HepG2 (cell line): ENCODE results near the gene RAB40C. TPM values are rescaled to one million over a fixed set of nuclear protein-coding genes. Genes with fewer than 3 reads are reported as not detected.
A peak's percentile ranks its signal among the peaks of the same experiment; 100 is the strongest.

Experiments used
- AKAP8 ChIP-seq: sonication (generic); formaldehyde crosslinking; IDR thresholded peaks from 2 replicates; pipeline ENCODE4 v1.5.1; 2020; ENCODE audit warnings: mild to moderate bottlenecking, missing genetic modification reagents
- ARID4A ChIP-seq: sonication (generic); formaldehyde crosslinking; IDR thresholded peaks from 2 replicates; pipeline ENCODE4 v1.5.0; 2020; ENCODE audit warnings: mild to moderate bottlenecking, missing genetic modification reagents, borderline replicate concordance
- BHLHE40 ChIP-seq: IDR thresholded peaks from 2 replicates; pipeline ENCODE4 v1.6.1; 2011; ENCODE audit warnings: low read length, improper control_type of control experiment
- CENPX ChIP-seq: sonication (generic); formaldehyde crosslinking; IDR thresholded peaks from 2 replicates; pipeline ENCODE4 v1.9.0; 2021; ENCODE audit warnings: mild to moderate bottlenecking, missing genetic modification reagents, moderate library complexity
- DMAP1 ChIP-seq: IDR thresholded peaks from 2 replicates; pipeline ENCODE4 v1.6.1; 2016
- HDAC1 ChIP-seq: sonication (generic); formaldehyde crosslinking; IDR thresholded peaks from 2 replicates; pipeline ENCODE4 v1.5.1; 2020; ENCODE audit warnings: mild to moderate bottlenecking, missing genetic modification reagents
- HNRNPLL ChIP-seq: fragments of 200-400 bp; formaldehyde crosslinking; IDR thresholded peaks from 2 replicates; pipeline ENCODE4 v1.6.1; 2017; ENCODE audit warnings: mild to moderate bottlenecking, low read depth, low read length; ENCODE audit not compliant: poor library complexity, severe bottlenecking
- KDM3A ChIP-seq: IDR thresholded peaks from 2 replicates; pipeline ENCODE4 v1.6.1; 2018; ENCODE audit warnings: low read depth, missing compliant biosample characterization
- KMT2B ChIP-seq: IDR thresholded peaks from 2 replicates; pipeline ENCODE4 v1.6.1; 2016; ENCODE audit warnings: missing genetic modification reagents, missing compliant biosample characterization
- MATR3 ChIP-seq: sonication (generic); formaldehyde crosslinking; IDR thresholded peaks from 2 replicates; pipeline ENCODE4 v1.4.0; 2020; ENCODE audit warnings: missing genetic modification reagents
- PHF5A ChIP-seq: IDR thresholded peaks from one replicate; pipeline ENCODE4 v1.6.1; 2018; ENCODE audit warnings: low read depth, missing genetic modification reagents; ENCODE audit not compliant: unreplicated experiment
- PRPF4 ChIP-seq: fragments of 200-400 bp; formaldehyde crosslinking; IDR thresholded peaks from 2 replicates; pipeline ENCODE4 v1.6.1; 2016; ENCODE audit warnings: low read length, low read depth; ENCODE audit not compliant: poor library complexity, severe bottlenecking
- SP4 ChIP-seq: sonication (generic); formaldehyde crosslinking; IDR thresholded peaks from 2 replicates; pipeline ENCODE4 v1.8.1; 2023; ENCODE audit warnings: mild to moderate bottlenecking, missing genetic modification reagents
- TARDBP ChIP-seq: sonication (generic); formaldehyde crosslinking; IDR thresholded peaks from 2 replicates; pipeline ENCODE4 v1.8.0; 2022; ENCODE audit warnings: mild to moderate bottlenecking, missing genetic modification reagents
- THAP11 ChIP-seq: IDR thresholded peaks from 2 replicates; pipeline ENCODE4 v1.6.1; 2016; ENCODE audit warnings: missing biosample characterization, missing genetic modification reagents
- ZFP41 ChIP-seq: sonication (generic); formaldehyde crosslinking; IDR thresholded peaks from 2 replicates; pipeline ENCODE4 v1.4.0; 2020; ENCODE audit warnings: mild to moderate bottlenecking, missing genetic modification reagents, borderline replicate concordance
- ZNF274 ChIP-seq: sonication (generic); formaldehyde crosslinking; IDR thresholded peaks from 2 replicates; pipeline ENCODE4 v1.5.1; 2020; ENCODE audit warnings: mild to moderate bottlenecking, missing genetic modification reagents
- ZNF337 ChIP-seq: sonication (generic); formaldehyde crosslinking; IDR thresholded peaks from 2 replicates; pipeline ENCODE4 v1.5.1; 2020; ENCODE audit warnings: missing genetic modification reagents, low read depth, mild to moderate bottlenecking, borderline replicate concordance
- ZNF446 ChIP-seq: sonication (generic); formaldehyde crosslinking; IDR thresholded peaks from 2 replicates; pipeline ENCODE4 v1.5.0; 2020; ENCODE audit warnings: mild to moderate bottlenecking, missing genetic modification reagents
- ZNF883 ChIP-seq: sonication (generic); formaldehyde crosslinking; IDR thresholded peaks from 2 replicates; pipeline ENCODE4 v1.5.1; 2020; ENCODE audit warnings: mild to moderate bottlenecking, missing genetic modification reagents; ENCODE audit errors: not compliant biosample characterization
- ZZZ3 ChIP-seq: sonication (generic); formaldehyde crosslinking; IDR thresholded peaks from 2 replicates; pipeline ENCODE4 v1.4.0; 2020; ENCODE audit warnings: missing genetic modification reagents, mild to moderate bottlenecking, borderline replicate concordance
- polyA plus RNA-seq, 8 experiments: library from polyadenylated mRNA; depleted of rRNA in 3 of 8; stranded (reverse) in 7 of 8; unstranded in 1 of 8; fragments of >200 nt; fragmentation: Illumina TruSeq in 4 of 8; extraction: Trizol in 4 of 8; gene quantifications; 2 replicates each; pipeline versions ENCODE4 v1.2.1 to v1.2.3, GENCODE V29; 2011 to 2016; ENCODE audit warnings: low read depth in 4 of 8, missing spikeins in 1 of 8, mixed read lengths in 1 of 8; ENCODE audit not compliant: insufficient read depth in 1 of 8
- total RNA-seq, 5 experiments: library from RNA; depleted of rRNA; stranded (reverse); fragments of >200 nt; fragmentation: Illumina TruSeq; extraction: Trizol; gene quantifications; 2 replicates each; pipeline ENCODE4 v1.2.3, GENCODE V29; 2016; ENCODE audit warnings: low read depth in 1 of 5
- TF ChIP-seq, protein P1 (sequence below): sonication (generic); formaldehyde crosslinking; IDR thresholded peaks from 2 replicates; pipeline ENCODE4 v1.5.0; 2020; ENCODE audit warnings: missing genetic modification reagents, mild to moderate bottlenecking, borderline replicate concordance
- TF ChIP-seq, protein P2 (sequence below): sonication (generic); formaldehyde crosslinking; IDR thresholded peaks from 2 replicates; pipeline ENCODE4 v1.5.0; 2020; ENCODE audit warnings: missing genetic modification reagents, mild to moderate bottlenecking, borderline replicate concordance

Gene RAB40C
- total and polyA plus RNA-seq, 2 of the 13 experiments (the other 11 are each of a cell fraction or from before 2014, with no cell fraction given), result 7.7 to 11.5 TPM

- TF ChIP-seq ARID4A (CRISPR knock-in tag), result peak; percentile 58; the same call in 1 of the 2 replicates
- no peak for TF ChIP-seq KMT2B (CRISPR knock-in tag)
- TF ChIP-seq ZNF337, result no peak
- peak; percentile 75 for TF ChIP-seq THAP11
- TF ChIP-seq HDAC1, result peak; percentile 64
- TF ChIP-seq AKAP8 (CRISPR knock-in tag), result no peak
- TF ChIP-seq BHLHE40, result peak; percentile 67
- peak; percentile 48; the same call in 1 of the 2 replicates for TF ChIP-seq TARDBP
- no peak for TF ChIP-seq ZZZ3
- TF ChIP-seq, protein P1, sequence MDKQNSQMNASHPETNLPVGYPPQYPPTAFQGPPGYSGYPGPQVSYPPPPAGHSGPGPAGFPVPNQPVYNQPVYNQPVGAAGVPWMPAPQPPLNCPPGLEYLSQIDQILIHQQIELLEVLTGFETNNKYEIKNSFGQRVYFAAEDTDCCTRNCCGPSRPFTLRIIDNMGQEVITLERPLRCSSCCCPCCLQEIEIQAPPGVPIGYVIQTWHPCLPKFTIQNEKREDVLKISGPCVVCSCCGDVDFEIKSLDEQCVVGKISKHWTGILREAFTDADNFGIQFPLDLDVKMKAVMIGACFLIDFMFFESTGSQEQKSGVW (CRISPR knock-in tag), result no peak
- TF ChIP-seq DMAP1, result peak; percentile 41; the same call in 1 of the 2 replicates
- TF ChIP-seq ZNF883 (CRISPR knock-in tag), result peak; percentile 33
- TF ChIP-seq PRPF4, result no peak
- TF ChIP-seq ZNF274 (CRISPR knock-in tag), result no peak
- no peak for TF ChIP-seq CENPX (CRISPR knock-in tag)
- TF ChIP-seq ZNF446, result no peak
- TF ChIP-seq, protein P2, sequence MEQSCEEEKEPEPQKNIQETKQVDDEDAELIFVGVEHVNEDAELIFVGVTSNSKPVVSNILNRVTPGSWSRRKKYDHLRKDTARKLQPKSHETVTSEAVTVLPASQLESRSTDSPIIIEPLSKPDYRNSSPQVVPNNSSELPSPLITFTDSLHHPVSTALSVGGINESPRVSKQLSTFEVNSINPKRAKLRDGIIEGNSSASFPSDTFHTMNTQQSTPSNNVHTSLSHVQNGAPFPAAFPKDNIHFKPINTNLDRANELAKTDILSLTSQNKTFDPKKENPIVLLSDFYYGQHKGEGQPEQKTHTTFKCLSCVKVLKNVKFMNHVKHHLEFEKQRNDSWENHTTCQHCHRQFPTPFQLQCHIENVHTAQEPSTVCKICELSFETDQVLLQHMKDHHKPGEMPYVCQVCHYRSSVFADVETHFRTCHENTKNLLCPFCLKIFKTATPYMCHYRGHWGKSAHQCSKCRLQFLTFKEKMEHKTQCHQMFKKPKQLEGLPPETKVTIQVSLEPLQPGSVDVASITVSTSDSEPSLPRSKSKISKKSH, result 0 out of 2 replicates have a peak, but pooled peaks have one; percentile 23
- 0 out of 2 replicates have a peak, but pooled peaks have one; percentile 51 for TF ChIP-seq KDM3A (CRISPR knock-in tag)
- no peak for TF ChIP-seq SP4 (CRISPR knock-in tag)
- TF ChIP-seq ZFP41 (CRISPR knock-in tag), result no peak
- TF ChIP-seq HNRNPLL, result peak; percentile 44
- no peak for TF ChIP-seq MATR3
- no peak for TF ChIP-seq PHF5A (CRISPR knock-in tag)
Observed at GRCh38 chr16:578870-579405, 10.9 kb upstream of the RAB40C start (continued).
